Kidney (tissue), 14 donors: ENCODE data around the gene ITPKB. TPM values are rescaled to one million over a fixed set of nuclear protein-coding genes. Genes with fewer than 3 reads are reported as not detected.

Experiments
- DNase-seq, 5 donors: peaks; one replicate each; pipeline ENCODE4 v3.0.0-alpha.2; 2013 to 2020
- FAIRE-seq: peaks from 2 replicates; lab custom pipeline; 2012; peaks lifted over from hg19 to GRCh38; lab: Jason Lieb, UNC
- H3K27ac ChIP-seq, 2 donors: one replicate each; pipeline ENCODE4 v1.7.0; 2013; ENCODE audit warnings: low read depth in 2 of 2, low read length in 2 of 2, inconsistent platforms in 1 of 2
- H3K27me3 ChIP-seq: one replicate; pipeline ENCODE4 v1.7.1; 2013; ENCODE audit warnings: low read length, inconsistent platforms; ENCODE audit not compliant: control insufficient read depth, insufficient read depth
- H3K36me3 ChIP-seq, 3 donors: one replicate each; pipeline versions ENCODE4 v1.7.0 to v1.7.1; 2013; ENCODE audit warnings: low read length in 3 of 3, control low read depth in 1 of 3, inconsistent platforms in 1 of 3; ENCODE audit not compliant: insufficient read depth in 3 of 3, control insufficient read depth in 2 of 3
- H3K4me1 ChIP-seq, 3 donors: one replicate each; pipeline versions ENCODE4 v1.7.0 to v1.7.1; 2013; ENCODE audit warnings: low read length in 3 of 3, inconsistent platforms in 1 of 3, low read depth in 1 of 3; ENCODE audit not compliant: control insufficient read depth in 2 of 3, insufficient read depth in 2 of 3
- H3K4me3 ChIP-seq, 3 donors: one replicate each; pipeline versions ENCODE4 v1.7.0 to v1.8.1; 2013; ENCODE audit warnings: low read length in 3 of 3, control low read depth in 1 of 3, inconsistent platforms in 1 of 3
- H3K9ac ChIP-seq, 3 donors: one replicate each; pipeline versions ENCODE4 v1.7.0 to v1.7.1; 2013; ENCODE audit warnings: low read length in 3 of 3, control low read depth in 1 of 3, inconsistent platforms in 1 of 3
- H3K9me3 ChIP-seq, 3 donors: one replicate each; pipeline versions ENCODE4 v1.7.0 to v1.7.1; 2013; ENCODE audit warnings: low read length in 3 of 3, control low read depth in 1 of 3, inconsistent platforms in 1 of 3; ENCODE audit not compliant: control insufficient read depth in 2 of 3, insufficient read depth in 1 of 3
- CTCF ChIP-seq: IDR thresholded peaks from 3 replicates; pipeline ENCODE4 v1.5.1; 2012; ENCODE audit warnings: mild to moderate bottlenecking, moderate library complexity, borderline replicate concordance; ENCODE audit not compliant: insufficient read depth; ENCODE audit errors: extremely low read depth
- intact Hi-C: fragments of 100-400 bp; cut with DNase I; formaldehyde crosslinking; loops from one replicate; pipeline ENCODE4 v1.11.1; 2022
- polyA plus RNA-seq: library from polyadenylated mRNA; stranded (reverse); fragments of 350-450 nt; fragmentation: Illumina TruSeq; extraction: RNeasy Lipid Tissue Mini Kit (QIAGEN cat#74804); gene quantifications from one replicate; pipeline ENCODE4 v1.2.3, GENCODE V29; 2014; ENCODE audit warnings: low read depth, low replicate concordance; ENCODE audit not compliant: insufficient read depth
- total RNA-seq: library from RNA; stranded (reverse); fragmentation: NEBNext Ultra II Directional; extraction: Animal tissue kit (Norgen Biotek cat#: 25700); gene quantifications from one replicate; pipeline ENCODE4 v1.2.1, GENCODE V29; 2021
- donor health status: control.
- donor health status: control.
- donor health status: control.
- donor health status: control.
- donor health status: control.
- donor health status: DM: yes; HTN: yes; CAD: no.
- donor health status: Normal renal cell carcinoma (clear cell type).

ITPKB gene
- total and polyA plus RNA-seq, 2 donors from 2014 or later = 20.2 to 39.3 TPM

GRCh38 chr1:226786550-226786949 is 47.5 kb upstream of the ITPKB start:
- H3K4me3 ChIP-seq = no peak overlapping the region
- no peak overlapping the region for H3K9ac ChIP-seq
- H3K27ac ChIP-seq = no peak overlapping the region
- no peak for FAIRE-seq
- H3K27me3 ChIP-seq = no peaks in the 10 kb centered on the region
- DNase-seq = no peak
- no peaks in the 10 kb centered on the region for H3K4me1 ChIP-seq
- no peaks in the 10 kb centered on the region for H3K9me3 ChIP-seq
- intact Hi-C loops = no loop called here
- TF ChIP-seq CTCF = no peak
- no peaks in the 10 kb centered on the region for H3K36me3 ChIP-seq

- H3K27ac ChIP-seq = no peak overlapping the region
- no peak overlapping the region for H3K4me3 ChIP-seq
- intact Hi-C loops = no loop called here
- H3K27me3 ChIP-seq = no peaks in the 10 kb centered on the region
- H3K36me3 ChIP-seq = no peaks in the 10 kb centered on the region
- H3K4me1 ChIP-seq = no peaks in the 10 kb centered on the region
- H3K9me3 ChIP-seq = no peaks in the 10 kb centered on the region
- no peak for TF ChIP-seq CTCF
- FAIRE-seq (no peak), DNase-seq (no peak)
- H3K9ac ChIP-seq = no peak overlapping the region
Measured at GRCh38 chr1:226785805-226786204, 46.7 kb upstream of the ITPKB start.

GRCh38 chr1:226784081-226785049 is 45.3 kb upstream of the ITPKB start:
- Histone ChIP-seq H3K27me3 (no peaks in the 10 kb centered on the region), H3K9ac (no peak overlapping the region), H3K4me3 (no peak overlapping the region), H3K9me3 (no peaks in the 10 kb centered on the region), H3K4me1 (no peaks in the 10 kb centered on the region), H3K27ac (no peak overlapping the region), H3K36me3 (no peaks in the 10 kb centered on the region)
- no peak for TF ChIP-seq CTCF
- FAIRE-seq = no peak
- intact Hi-C loops = no loop called here
- peak in 1 of 5 donors; percentile 9 for DNase-seq
